ENCODE measurements around the gene EDIL3.
"Not testable (repeated sequence)": the region's sequence is repeated elsewhere in the genome, so short reads cannot be mapped to it uniquely, and the experiment has no call there.

The EDIL3 gene

DNA sequence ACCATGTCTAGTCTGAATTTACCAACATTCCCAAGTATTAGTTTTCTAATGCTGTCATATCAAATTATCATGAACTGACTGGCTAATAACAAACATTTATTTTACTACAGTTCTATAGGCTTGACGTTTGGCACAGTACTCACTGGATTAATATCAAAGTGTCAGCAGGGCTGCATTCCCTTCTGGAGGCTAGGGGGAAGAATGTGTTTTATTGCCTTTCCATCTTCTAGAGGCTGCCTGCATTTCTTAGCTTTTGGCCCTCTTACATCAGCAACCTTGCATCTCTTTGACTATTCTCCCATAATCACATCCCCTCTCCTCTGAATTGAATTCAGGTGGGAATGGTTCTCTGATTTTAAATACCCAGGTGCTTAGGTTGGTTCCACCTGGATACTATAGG, 84.7 kb downstream of the EDIL3 start:
- no peak overlapping the region for H3K27ac ChIP-seq
- TF ChIP-seq, protein P1, sequence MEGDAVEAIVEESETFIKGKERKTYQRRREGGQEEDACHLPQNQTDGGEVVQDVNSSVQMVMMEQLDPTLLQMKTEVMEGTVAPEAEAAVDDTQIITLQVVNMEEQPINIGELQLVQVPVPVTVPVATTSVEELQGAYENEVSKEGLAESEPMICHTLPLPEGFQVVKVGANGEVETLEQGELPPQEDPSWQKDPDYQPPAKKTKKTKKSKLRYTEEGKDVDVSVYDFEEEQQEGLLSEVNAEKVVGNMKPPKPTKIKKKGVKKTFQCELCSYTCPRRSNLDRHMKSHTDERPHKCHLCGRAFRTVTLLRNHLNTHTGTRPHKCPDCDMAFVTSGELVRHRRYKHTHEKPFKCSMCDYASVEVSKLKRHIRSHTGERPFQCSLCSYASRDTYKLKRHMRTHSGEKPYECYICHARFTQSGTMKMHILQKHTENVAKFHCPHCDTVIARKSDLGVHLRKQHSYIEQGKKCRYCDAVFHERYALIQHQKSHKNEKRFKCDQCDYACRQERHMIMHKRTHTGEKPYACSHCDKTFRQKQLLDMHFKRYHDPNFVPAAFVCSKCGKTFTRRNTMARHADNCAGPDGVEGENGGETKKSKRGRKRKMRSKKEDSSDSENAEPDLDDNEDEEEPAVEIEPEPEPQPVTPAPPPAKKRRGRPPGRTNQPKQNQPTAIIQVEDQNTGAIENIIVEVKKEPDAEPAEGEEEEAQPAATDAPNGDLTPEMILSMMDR (conservative IDR thresholded peaks at IDR 0.05): no peak

DNA sequence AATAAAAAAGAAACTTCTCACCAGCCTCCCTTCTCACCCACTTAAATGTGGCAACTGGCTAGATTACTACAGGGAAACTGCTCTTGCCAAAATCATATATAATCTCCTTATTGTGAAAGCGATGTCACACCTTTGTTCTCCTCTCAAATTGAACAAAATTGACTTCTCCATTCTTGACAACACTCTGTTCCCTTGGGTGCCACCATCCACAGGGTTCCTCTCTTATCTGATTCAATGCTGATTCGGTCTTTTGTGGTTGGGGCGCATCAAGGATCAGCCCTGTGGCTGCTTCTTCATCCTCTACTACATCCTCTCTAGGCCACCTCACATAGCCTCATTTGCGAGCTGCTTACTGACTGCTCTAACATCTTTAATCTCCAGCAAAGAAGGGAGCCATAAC, 86.1 kb downstream of the EDIL3 start:
- TF ChIP-seq, protein P1 (conservative IDR thresholded peaks at IDR 0.05): no peak
- H3K27ac ChIP-seq: no peak overlapping the region

DNA sequence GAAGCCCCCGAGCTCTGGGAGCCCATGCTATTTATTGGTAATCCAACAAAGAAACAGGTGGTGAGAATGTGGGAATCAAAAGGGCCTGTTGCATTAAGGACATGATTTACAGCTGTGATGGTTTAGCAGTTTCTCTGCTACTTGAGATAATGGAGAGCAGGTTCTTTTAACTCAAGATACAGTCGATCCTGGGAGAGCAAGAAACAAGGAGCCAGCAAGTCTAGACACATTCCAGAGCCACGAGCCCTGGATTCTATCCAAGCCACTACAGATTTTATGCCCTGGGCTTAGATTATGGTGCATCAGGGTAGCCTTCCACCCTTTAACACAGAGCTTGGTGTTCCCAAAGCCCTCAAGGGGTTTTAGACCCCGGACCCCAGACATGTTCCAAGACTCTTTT, 87.0 kb downstream of the EDIL3 start:
- not testable (repeated sequence) for H3K27ac ChIP-seq

DNA sequence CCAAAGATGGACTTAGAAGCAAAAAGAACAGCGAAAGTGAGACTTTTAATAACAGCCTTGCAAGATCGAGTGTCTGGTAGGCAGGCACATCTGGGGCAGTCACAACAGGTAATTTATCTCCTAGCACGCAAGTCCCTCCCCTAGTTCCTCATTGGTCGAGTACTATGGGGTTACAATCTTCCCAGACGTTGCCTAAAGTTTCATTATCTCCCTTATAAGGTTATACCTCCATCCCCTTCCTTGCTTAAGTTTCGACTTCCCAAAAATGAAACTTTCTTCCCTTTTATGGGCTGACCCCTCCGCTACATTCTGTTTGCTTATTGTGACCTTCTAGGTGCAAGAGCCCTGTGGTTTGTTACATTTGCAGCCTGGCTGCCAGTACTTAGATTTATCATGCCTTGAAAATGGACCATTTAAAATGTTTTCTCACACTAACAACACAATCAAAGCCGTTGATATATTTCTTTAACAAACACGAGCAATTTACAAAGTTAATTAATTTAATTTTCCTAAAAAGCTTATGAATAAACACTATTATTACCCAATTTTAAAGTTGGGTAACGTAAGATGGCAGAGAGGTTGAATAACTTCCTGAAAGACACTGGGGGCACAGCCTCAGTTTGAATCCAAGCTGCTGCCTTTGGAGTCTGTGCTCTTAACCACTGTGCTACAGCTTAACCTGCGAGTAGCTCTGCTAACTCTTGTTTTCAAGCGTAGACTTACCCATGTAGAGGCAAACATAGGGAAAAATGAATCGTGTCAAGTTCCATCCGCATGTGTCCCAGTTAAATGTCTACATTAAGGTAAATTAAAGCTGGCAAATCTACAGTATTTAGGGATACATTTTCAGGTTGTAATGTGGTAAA, 91.7 kb downstream of the EDIL3 start:
- TF ChIP-seq, protein P1 (conservative IDR thresholded peaks at IDR 0.05): no peak
- H3K27ac ChIP-seq: no peak overlapping the region

DNA sequence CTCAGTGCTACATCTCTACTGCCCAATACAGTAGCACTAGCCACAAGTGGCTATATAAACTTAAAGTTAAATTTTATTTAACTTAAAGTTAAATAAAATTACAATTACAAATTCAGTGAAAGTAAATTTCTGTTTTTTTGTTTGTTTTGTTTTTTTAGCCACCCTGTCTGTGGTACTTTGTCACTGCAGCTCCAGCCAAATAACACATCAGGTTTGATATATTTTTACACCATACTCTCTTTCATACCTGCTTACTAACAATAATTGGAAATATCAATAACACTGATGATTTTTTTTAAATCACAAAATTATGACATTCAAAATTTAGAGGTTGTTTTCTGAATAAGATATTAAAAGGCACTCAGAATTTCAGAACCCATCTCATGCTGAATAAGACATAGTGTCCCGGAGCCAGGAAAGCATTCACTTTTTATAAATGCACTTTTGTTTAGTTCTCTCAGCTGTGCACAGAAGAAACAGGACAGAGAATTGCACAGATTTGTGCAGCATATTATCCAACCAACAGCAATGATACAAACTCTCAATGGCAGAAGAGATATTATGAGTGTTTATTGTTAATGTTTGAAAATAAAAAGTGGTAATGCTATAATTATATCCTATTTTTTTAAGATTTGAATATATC, 92.6 kb downstream of the EDIL3 start:
- H3K27ac ChIP-seq: no peak overlapping the region
- TF ChIP-seq, protein P1 (conservative IDR thresholded peaks at IDR 0.05): no peak

DNA sequence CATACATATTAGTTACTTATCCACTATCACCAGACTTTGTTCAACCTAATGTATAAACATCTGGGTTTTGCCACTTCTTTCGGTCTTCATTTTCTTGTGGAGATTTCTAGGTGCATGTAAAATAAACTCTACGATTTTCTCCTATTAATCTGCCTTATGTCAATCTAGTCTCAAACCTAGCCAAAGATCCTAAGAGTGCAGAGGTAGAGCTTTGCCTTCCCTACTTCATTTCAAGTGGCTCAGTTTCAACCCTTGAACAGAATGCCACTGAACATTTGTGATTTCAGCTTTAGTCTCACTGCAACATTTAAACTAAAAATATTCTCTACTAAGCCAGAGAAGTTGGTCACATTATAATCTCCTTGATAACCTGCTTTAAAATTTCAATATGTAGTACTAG, 94.0 kb downstream of the EDIL3 start:
- TF ChIP-seq, protein P1 (conservative IDR thresholded peaks at IDR 0.05): no peak
- no peak overlapping the region for H3K27ac ChIP-seq

DNA sequence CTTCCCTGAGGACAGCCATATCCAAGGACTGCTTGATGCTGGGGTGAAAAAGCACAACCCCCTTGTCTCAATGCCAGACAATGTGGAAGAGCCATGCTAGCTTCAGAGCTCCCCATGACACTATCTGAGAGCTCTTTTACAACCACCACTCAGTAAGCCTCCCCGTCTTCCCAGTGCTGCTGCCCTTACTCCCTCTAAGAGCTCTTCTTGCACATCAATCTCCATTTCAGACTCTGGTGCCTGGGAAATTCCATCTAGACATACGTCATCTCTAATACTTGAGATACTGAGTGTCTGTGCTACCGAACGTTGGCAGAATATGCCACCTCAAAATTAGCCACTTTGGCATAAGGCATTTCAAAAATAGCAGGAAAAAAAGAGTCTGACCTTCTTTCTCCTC, 94.5 kb downstream of the EDIL3 start:
- TF ChIP-seq, protein P1 (conservative IDR thresholded peaks at IDR 0.05): no peak
- H3K27ac ChIP-seq: no peak overlapping the region

DNA sequence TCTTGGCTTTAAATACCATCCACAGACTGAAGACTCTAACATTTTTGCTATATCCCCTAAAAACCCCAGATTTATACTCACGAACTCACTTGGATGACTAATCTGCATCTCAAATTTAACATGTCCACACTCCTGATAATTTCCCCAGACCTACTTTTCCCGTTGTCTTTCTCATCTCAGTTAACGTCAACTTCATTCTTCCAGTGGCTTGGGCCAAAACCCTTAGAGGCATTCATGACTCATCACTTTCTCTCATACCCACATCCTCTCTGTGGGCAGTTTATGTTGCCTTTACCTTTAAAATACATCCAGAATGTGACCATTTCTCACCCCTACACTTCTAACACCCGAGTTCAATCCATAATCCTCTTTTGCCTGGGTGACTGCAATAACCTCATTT, 96.7 kb downstream of the EDIL3 start:
- H3K27ac ChIP-seq: no peak overlapping the region
- TF ChIP-seq, protein P1 (conservative IDR thresholded peaks at IDR 0.05): no peak

All from VCaP (cell line).